Amniotic epithelial cell (primary cell): ENCODE results near the gene TPSD1.
"Not testable (repeated sequence)": the region's sequence is repeated elsewhere in the genome, so short reads cannot be mapped to it uniquely, and the experiment has no call there.

Experiments used
- DNase-seq: peaks from one replicate; pipeline ENCODE4 v3.0.0-alpha.2; 2010; ENCODE audit warnings: low read depth

The TPSD1 gene

DNA sequence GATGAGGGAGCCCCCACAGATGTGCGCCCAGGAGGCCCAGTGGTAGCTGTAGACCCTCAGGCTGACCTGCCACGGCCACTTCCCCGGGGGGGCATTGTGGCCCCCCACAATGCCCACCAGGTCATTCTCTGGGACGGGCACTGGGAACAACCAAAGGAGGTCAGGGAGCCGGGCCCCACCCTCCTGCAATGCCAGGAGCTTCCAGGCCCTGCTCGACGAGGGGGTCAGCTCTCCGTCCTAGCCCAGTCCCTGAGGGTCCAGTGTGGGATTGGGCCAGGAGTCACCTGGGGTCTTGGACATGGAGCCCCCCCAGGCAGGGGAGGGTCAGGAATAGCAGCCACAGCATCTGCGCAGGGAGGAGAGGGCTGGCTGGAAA lies 7.0 kb downstream of the TPSD1 start:
- DNase-seq: no peak

DNA sequence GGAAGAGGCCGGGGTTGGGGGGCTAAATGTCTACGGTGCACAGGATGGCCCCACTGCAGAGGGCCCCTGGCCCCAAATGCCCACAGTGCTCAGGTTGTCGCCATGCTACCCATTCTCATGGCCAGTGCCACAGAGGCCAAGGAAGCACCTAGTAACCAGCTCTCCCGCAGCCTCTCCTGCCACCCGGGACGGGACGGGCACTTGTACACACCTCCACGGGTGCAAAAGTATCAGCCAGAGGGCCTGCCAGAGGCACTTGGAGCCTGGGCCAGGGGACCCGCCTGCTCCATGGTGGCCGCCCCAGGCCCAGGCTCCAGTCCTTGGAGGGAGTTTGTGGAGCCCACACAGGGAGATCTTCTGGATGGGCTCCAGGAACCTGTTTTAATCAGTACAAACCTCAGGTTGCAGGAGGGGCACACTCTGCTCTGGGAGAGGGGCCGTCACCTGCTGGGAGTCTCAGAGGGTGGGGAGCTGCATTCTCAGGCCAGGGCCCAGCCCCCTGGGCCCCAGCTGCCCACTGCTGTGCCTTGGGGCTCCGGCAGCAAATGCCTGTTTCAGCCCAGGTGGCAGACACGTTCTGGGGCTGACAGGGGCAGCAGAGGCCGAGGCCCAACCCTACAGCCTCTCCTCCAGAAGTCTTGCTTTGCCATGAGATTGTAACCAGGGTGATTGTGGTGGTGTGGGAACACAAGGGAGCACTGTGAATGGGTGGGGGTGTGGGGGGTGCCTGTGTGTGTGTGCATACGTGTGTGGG lies 7.9 kb downstream of the TPSD1 start:
- DNase-seq: no peak

DNA sequence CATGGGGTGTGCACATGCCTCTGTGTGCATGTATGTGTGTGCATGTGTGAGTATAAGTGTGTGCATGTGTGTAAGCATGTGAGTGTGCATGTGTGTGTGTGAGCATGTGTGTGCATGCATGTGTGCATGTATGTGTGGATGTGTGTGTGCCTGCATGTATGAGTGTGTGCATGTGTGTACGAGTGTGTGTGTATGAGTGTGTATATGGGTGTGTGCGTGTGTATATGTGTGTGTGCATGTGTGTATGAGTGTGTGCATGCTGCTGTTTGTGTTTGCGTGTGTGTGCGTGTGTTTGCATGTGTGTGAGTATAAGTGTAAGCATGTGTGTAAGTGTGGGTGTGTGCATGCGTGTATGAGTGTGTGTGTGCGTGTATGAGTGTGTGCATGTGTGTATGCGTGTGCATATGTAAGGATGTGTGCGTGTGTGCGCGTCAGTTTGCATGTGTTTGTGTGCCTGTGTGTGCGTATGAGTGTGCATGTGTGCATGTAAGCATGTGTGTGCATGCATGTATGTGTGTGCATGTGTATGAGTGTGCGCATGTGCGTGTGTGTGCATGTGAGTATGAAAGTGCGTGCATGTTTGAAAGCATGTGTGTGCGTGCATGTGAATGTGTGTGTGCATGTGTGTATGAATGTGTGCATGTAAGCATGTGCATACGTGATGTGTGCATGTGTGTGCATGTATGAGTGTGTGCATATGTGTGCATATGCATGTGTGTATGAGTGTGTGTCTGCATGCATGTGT lies 8.6 kb downstream of the TPSD1 start:
- DNase-seq: no peak

DNA sequence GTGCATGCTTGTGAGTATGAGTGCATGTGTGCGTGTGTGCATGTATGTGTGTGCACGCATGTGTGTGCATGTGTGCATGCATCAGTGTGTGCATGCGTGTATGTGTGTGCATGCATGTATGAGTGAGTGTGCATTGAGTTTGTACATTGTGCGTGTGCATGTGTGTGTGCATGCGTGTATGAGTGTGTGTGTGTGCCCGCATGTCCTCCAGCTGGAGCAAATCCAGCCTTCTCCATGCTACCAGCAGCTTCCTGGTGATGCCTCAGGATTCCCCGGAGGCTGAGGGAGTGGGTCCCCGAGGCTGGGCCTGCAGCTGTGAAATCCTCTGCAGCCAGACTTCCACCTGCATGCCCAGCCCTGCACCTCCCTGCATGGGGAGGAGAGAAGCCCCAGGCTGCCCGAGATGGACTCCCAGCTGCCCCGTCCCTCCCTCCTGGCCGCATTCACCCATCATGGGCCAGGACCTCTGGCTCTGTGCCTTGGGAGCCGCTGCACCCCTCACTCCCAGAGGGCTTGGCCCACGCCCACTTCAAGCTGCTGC lies 9.3 kb downstream of the TPSD1 start:
- no peak for DNase-seq

DNA sequence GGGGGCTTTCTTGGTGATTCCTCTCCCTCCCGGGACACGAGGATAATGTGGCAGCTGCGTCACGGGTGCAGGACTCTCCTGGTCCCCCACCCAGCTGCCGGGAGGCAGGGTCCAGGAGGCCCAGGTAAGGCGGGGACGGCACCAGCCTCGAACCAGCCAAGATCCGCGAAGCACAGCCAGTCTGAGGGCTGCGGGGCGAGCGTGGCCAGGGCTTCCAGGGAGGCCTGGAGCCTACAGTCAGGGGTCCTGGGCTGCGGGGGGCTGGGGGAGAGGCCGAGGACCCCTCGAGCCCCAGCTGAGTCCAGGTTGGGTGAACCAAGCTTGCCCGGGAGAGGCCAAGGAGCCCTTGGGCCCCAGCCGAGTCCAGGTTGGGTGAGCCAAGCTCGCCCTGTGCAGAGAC lies 10.0 kb downstream of the TPSD1 start:
- DNase-seq: no peak

DNA sequence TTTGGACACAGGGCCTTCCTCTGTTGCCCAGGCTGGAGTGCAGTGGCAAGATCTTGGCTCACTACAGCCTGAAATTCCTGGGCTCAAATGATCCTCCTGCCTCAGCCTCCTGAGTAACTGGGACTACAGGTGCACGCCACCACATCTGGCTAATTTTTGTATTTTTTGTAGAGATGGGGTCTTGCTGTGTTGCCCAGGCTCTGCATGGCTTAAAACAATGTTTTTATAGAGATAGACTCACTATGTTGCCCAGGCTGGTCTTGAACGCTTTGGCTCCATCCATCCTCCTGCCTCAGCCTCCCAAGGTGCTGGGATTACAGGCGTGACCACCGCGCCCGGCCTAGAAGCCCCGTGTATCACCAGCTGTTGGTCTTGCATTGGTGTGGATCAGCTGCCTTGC lies 13.5 kb downstream of the TPSD1 start:
- DNase-seq: not testable (repeated sequence)

DNA sequence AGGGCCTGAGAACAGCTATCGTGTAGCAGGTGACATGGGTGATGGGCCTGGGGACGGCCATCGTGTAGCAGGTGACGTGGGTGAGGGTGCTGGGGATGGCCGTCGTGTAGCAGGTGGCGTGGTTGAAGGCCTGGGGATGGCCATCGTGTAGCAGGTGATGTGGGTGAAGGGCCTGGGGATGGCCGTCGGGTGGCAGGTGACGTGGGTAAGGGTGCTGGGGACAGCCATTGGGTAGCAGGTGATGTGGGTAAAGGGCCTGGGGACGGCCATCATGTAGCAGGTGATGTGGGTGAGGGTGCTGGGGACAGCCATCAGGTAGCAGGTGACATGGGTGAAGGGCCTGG lies 15.5 kb downstream of the TPSD1 start:
- DNase-seq: no peak

DNA sequence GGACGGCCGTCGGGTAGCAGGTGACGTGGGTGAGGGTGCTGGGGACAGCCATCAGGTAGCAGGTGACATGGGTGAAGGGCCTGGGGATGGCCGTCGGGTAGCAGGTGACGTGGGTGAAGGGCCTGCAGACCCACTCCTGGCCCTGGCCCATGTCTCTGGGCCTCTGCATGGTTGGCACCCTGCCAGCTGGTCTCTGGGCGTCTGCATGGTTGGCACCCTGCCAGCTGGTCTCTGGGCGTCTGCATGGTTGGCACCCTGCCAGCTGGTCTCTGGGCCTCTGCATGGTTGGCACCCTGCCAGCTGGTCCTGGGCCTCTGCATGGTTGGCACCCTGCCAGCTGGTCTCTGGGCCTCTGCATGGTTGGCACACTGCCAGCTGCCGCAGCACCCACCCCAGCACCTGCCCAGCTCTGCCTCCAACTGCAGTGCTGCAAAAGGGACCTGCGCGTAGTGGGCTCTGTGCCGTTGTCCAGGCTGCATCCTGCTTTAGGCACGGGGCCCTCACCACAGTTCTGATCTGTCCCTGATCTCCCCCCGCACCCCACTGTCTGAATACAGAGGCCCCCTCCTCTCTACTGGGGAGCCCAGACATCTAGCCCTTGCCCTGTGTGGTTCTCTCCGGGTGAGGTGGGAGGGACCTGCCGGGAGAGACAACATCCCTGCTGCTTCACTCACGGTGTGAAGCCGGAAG lies 16.0 kb downstream of the TPSD1 start:
- DNase-seq: not testable (repeated sequence)

DNA sequence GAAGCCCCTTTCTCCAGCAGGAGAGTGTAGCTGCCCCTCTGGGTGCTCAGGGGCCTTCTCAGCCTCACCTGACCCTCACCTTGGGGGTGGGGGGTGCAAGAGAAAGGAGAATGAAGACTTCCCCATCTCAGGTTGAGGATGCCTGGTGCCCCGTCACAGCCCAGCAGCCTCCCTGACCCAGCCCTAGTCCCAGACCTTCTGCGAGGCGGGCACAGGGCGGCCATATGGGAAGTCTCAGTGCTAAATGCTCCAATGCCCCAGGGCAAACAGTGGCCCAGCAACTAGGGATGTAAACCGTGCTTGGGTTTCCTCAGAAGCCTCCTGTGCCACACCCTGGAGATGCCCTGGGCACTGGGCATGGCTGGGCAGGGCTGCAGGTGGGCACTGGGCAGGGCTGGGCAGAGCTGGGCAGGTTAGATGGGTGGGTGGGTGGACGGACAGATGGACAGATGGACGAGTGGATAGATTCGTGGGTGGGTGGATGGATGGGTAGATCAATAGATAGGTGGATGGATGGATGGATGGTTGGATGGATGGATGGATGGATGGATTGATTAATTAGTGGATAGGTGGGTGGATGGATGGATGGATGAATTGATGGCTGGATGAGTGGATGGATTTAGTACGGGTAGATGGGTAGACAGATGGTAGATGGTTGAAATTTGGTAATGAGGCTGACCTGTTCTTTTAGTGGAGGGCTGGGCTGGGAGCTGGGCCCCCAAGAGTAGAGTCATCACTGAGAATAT lies 16.8 kb downstream of the TPSD1 start:
- DNase-seq: no peak

DNA sequence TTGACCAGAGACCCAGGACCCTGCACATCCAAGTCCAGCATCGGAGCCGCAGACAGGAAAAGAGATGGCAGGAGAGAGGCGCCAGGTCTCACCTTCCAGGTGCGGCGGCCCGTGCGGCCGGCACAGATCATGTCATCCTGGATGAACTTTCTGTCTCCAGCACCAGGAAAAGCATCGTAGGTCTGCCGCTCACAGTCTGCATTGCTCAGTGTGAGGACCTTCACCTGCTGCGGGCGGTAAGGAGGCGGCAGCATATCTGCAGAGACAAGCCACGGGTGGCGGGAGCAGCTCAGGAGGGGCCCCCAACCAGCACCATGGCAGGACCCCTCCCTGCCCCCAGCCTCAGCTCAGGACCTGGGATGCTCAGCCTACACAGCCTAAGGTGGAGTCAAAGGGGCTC lies 17.9 kb downstream of the TPSD1 start:
- no peak for DNase-seq

DNA sequence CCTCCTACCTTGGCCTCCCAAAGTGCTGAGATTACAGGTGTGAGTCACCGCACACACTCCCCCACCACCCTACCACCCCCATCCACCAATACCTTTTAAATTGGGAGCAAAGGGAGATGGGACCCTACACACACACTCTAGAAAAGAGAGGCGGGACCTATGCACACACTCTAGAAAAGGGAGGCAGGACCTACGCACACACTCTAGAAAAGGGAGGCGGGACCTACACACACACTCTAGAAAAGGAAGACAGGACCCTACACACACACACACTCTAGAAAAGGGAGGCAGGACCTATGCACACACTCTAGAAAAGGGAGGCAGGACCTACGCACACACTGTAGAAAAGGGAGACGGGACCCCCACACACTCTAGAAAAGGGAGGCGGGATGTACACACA lies 18.9 kb downstream of the TPSD1 start:
- DNase-seq: no peak

DNA sequence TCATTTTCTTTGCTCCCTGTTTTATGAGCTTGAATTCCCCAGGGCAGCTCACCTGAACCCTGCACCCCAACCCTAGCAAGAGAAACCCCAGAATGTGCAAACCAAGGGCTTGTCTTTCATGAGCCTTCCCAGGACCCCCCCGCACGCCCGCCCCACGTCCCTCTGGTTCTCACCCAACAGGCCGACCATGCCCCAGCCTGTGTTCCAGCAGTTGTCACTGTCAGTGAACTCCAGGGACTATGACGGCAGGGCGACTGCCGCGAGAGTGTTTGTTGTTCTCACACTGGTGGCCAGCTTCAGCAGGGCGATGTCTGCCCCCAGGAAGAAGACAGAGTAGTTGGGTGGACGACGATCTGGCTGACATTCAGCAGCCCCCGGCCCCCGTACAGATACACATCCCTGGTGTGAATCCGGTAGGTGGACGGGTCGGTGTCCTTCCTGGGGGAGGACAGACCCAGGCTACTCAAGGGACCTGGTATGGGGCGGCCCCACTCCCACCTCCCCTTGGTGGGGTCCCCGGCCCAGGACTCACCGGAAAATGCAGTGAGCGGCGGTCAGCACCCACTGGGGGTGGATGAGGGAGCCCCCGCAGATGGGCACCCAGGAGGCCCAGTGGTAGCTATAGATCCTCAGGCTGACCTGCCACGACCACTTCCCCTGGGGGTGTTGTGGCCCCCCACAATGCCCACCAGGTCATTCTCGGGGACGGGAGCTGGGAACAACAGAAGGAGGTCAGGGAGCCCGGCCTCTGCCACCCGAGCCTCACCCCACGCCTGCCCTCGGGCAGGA lies 20.1 kb downstream of the TPSD1 start:
- no peak for DNase-seq

DNA sequence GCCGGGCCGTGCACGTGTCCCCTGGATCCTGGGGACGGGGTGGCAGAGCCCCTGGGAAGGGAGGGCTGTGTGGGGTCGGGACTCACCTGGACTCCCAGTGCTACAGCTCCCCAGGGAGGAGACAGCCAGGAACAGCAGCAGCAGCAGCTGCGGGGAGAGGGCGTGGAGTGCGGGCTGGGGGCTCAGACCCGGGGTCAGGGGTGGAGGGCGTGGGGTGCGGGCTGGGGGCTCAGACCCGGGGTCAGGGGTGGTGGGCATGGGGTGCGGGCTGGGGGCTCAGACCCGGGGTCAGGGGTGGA lies 20.7 kb downstream of the TPSD1 start:
- DNase-seq: no peak

DNA sequence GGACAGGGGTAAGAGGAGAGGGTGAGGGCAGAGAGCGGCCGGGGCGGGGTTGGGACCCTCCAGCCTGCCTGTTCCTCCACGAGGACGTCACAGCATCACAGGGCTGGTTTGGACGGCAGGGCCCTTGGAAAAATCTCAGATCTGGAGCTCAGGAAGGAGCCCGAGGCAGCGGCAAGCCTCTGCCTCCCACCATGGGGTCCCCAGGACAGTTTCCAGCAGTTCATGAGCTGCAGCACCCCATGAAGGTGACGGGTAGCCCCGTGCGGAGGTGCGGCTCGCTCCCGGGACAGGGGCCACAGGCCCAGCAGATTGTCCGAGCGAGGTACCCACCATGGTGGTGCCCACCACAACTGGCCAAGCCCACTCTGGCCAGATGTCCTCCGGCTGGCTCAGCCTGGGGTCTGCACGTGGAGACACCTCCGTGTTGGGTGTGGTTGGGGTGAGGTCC lies 21.3 kb downstream of the TPSD1 start:
- DNase-seq: no peak

DNA sequence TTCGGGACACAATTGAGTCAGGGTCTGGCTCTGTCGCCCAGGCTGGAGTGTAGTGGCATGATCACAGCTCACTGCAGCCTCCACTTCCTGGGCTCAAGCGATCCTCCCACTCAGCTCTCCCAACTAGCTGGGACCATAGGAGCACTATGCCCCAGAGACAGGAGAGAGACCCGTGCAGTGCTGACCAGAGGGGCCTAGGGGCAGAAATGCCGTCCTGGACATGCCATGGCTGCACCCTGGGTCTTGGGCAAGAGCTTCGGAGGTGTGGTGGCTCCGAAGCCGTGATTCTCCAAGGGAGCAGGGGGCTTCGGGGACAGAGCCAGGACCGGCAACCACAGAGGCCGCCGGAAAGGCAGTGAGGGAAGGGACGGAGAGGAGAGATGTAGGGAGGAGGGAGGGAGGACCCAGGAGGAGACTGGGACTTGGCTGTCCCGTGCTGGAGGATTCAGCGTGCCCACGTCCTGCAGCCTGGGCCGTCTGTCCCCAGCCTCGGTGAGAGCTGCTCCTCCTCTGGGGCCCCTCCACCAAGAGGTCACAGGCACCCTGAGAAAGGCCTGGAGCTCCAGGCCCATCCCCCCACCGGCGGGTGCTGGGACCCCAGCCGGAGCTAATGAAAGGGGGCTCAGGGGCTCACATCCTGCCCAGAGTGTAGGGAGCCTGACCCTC lies 21.9 kb downstream of the TPSD1 start:
- DNase-seq: no peak

DNA sequence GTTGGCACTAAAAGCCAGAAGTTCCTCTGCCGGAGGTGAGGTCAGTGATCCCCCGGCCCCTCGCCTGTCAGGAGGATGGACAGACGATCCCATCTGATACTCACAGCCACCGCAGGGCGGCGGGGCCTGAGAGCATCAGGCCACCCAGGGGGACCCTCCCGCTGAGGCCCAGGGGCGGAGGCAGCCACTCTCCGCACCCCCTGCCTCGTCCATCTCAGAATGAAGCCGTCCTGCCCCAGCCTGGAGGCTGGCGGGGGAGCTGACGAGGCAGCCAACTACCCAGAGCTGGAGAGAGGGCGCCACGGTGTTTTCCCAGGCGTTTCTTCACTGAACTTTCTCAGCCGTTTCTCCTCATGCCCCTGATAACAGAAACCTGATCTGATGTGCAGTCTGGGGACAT lies 22.6 kb downstream of the TPSD1 start:
- no peak for DNase-seq

DNA sequence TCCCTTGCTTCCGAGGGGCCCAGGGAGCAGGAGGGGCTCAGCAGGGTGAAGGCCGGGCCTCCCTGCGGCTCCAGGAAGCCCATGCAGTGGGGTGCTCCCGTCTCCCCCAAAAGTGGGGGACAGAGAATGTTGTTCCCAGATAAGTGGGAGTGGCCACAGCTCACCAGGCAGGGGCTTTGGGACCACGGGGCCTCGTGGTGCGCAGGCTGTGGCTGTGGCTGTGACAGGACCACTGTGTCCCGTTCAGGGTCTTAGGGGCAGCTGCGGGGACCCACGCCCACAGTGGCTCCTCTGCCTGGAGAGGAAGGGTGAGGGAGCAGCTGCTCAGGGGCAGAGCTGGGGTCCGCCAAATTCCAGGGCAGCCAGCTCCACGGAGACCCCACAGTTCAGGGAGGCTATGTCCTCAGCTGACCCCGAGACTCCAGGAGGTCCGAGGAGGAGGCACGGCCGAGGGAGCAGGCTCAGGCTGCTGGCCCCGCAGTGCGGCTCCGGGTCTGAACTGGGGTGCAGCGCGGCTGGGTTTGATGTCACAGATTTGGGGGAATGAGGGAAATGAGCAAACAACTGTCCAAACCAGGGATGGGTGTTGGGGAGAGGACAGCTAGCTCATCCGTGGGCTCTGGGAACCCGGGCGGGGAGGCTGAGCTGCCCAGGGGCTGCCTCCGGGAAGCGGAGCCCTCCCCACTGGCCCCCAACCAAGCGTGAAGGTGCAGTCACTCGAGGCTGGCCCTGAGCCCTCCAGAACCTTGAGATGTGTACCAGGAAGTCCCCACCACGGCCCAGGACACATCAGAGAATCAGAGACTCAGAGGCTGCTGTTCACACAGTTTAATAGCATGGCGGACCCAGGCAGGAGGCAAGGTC lies 23.4 kb downstream of the TPSD1 start:
- no peak for DNase-seq

DNA sequence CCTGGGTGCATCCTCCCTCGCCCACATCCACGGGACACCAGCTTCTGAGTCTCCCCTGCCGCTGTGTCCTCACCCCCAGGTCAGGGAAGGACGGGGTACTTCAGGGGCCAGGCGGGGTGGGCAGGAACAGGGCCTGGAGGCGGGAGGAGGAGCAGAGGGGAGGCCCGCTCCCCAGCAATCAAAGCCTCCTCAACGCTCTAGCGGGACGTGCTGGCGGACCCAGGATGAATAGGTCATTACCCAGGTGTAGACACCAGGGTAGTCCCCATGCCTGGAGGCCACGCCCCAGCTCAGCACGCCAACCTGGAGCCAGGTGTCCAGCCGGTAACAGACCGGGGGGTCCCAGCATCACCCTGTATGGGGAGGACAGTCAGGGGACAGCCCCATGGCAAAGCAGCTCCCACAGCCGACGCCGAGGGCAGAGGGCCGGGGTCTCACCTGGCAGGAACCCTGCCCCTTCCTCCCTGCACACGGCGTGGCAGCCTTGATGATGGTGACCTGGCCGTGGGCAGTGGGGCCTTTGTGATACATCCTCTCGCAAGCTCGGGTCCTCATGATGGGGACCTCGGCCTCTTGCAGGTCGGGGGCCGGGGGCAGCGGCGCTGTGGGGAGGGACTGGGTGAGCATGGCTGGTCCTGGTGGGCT lies 24.2 kb downstream of the TPSD1 start:
- no peak for DNase-seq

DNA sequence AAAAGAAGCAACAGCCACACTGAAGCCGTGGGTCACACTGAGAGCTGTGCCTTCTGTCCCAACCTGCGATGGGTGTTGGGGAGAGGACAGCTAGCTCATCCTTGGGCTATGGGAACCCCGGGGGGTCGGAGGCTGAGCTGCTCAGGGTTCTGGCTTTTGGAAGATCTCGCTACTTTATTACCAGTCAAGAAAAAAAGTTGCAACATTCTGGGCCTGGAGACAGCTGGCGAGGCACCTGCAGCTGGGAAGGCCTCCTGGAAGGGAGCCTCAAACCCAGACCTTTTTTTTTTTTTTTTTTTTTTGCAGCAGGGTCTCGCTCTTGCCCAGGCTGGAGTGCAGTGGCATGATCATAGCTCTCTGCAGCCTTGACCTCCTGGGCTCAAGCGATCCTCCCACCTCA lies 24.9 kb downstream of the TPSD1 start:
- DNase-seq: no peak

DNA sequence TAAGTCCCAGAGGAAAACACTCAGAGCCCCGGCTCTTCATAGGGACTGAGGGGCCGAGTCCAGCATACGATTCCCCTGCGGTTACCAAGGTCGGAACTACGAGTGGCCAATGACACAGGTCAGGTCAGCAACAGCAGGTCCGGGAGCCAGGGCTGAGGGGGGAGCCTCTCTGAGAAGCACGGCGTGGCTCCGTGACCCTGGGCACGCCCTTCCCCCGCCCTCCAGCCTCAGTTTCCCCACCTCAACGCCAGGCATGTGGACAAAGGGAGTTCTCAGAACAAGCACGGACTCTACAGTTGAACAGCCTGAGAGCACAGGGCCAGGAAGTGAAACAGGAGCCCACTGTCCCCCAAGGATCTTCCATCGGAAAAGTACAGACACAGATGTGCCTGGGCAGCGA lies 25.6 kb downstream of the TPSD1 start:
- no peak for DNase-seq
